ENCODE results near the gene ABHD5.

ABHD5 gene

GRCh38 chr3:43691120-43691995, 620 bp downstream of the ABHD5 start:
- no peak for TF ChIP-seq ZNF274 (IDR thresholded peaks at IDR 0.05; ENCODE audit: low read depth, low read length)
- H3K4me3 ChIP-seq (ENCODE audit: low read length), result peak overlapping the region; percentile 70

- no peak overlapping the region; the same call in 1 of the 2 replicates for H3K4me3 ChIP-seq (ENCODE audit: low read length)
Measured at GRCh38 chr3:43692085-43692855, 1.5 kb downstream of the ABHD5 start.

GRCh38 chr3:43692971-43693370, 2.2 kb downstream of the ABHD5 start:
- no peak for TF ChIP-seq ZNF274 (IDR thresholded peaks at IDR 0.05; ENCODE audit: low read depth, low read length)
- no peak overlapping the region for H3K4me3 ChIP-seq (ENCODE audit: low read length)

More at GRCh38 chr3:43692085-43692855, 1.5 kb downstream of the ABHD5 start:
- TF ChIP-seq ZNF274 (IDR thresholded peaks at IDR 0.05; ENCODE audit: low read depth, low read length), result no peak

GRCh38 chr3:43693594-43693993, 2.9 kb downstream of the ABHD5 start:
- H3K4me3 ChIP-seq (ENCODE audit: low read length), result no peak overlapping the region
- TF ChIP-seq ZNF274 (IDR thresholded peaks at IDR 0.05; ENCODE audit: low read depth, low read length), result no peak

DNA sequence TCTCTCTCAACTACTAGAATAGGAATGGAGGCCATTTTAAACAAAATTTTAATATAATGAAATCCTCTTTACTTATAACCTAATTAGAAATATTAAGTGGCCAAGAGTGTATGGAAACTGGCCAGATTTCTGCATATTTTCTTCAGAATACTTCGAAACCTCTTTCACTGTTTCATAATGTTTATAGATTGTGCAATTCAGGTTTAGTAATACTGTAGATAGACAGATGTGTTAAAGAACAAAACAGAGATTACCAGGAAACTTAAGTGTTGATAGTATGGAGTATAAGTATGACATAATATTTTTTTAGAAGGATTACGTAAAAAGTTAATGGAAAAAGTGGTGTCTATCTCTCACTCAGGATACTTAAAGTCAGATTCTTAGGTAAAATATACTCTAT, 4.7 kb downstream of the ABHD5 start:
- no peak for TF ChIP-seq ZNF274 (IDR thresholded peaks at IDR 0.05; ENCODE audit: low read depth, low read length)
- H3K4me3 ChIP-seq (ENCODE audit: low read length), result no peak overlapping the region

DNA sequence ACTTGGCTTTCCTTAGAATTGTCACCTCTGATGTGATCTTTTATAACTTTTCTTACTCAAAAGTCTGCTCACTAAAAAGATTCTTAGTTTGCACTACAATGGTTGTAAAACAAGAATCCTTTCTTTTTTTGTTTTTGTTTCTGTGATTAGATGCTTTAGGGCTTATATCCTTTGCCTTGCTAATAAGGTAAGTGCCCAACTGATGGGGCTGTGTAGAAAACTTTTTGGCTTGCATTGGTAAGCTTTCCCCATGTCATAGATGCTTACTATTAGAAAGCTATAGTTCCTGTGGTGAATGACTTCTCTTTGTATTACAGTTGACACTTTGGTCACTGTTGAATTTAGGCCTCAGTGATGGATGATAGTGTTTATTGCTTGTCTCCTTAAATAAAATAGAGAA, 5.1 kb downstream of the ABHD5 start:
- H3K4me3 ChIP-seq (ENCODE audit: low read length), result no peak overlapping the region
- no peak for TF ChIP-seq ZNF274 (IDR thresholded peaks at IDR 0.05; ENCODE audit: low read depth, low read length)

DNA sequence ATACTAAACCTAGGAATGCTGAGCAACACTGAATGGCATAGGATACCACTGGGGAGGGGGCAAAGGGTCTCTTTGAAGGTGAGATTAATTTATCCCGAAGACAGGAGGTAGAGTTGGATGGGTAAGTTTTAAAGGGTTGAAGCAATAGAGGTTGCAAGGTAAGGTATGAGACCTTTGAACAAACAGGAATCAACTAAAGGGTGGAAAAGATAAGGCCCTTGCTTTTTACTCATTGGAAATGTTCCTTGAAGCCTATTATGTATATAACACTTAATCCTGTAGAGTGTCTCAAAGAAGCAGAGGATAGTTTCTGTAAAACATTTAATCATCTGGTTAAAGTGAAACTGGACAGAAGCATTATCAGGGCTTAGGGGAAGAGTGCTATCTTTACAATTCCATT, 5.7 kb downstream of the ABHD5 start:
- H3K4me3 ChIP-seq (ENCODE audit: low read length), result no peak overlapping the region
- TF ChIP-seq ZNF274 (IDR thresholded peaks at IDR 0.05; ENCODE audit: low read depth, low read length), result no peak

DNA sequence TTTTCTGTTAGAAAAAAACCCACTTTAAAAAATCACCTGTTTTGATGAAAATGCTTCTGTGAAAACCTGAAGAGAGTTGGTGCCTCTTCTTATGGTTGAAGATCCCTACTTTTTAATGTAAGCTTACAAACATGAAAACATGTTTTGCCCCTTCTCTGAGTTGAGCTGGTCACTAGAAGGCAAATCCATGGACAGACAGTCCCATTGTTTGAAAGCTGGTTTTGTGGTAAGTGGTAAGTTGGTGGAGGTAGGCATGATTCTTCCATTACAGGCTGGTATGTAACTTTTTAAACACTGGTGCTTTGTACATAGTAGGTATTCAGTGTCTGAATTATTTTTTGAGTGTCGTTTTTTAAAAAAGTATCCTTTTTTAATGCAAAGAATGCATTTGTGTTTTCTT, 6.1 kb downstream of the ABHD5 start:
- no peak overlapping the region for H3K4me3 ChIP-seq (ENCODE audit: low read length)
- no peak for TF ChIP-seq ZNF274 (IDR thresholded peaks at IDR 0.05; ENCODE audit: low read depth, low read length)

DNA sequence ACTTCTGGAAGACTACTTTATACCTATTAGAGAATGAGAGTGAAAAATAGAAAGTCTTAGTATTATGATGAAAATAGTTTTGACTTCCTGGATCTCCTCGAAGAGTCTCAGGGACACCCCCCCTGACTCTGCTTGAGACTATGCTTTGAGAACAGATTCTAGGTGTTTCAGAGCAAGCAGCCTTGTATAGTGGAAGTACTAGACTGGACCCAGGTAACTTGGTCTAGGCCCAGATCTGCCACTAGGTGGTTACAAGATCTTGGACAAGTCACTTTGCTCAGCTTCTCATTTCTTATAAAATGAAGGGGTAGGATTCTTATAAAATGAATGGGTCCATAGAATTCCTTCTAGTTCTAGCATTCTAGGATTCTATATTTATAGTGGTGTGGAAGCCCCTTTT, 9.1 kb downstream of the ABHD5 start:
- H3K4me3 ChIP-seq (ENCODE audit: low read length), result no peak overlapping the region
- TF ChIP-seq ZNF274 (IDR thresholded peaks at IDR 0.05; ENCODE audit: low read depth, low read length), result no peak

DNA sequence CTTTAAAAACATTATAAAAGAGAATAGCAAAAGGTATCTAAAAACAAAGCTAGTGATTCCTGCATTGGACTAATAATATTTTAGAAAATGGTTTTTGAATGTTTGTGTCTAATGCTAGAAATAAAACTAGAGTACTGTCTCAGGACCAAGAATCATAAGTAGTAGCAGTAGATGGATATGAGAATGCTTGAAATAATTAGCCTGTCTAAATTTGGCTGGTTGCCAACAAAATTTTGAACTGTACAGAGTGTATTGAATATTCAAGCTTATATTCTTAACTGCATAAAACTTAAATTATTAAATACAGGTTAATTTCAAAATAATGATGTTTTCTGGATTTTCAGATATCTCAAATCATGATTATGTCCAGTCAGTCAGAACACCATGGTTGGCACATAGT, 14.0 kb downstream of the ABHD5 start:
- H3K4me3 ChIP-seq (ENCODE audit: low read length), result no peak overlapping the region
- no peak for TF ChIP-seq ZNF274 (IDR thresholded peaks at IDR 0.05; ENCODE audit: low read depth, low read length)

- H3K4me3 ChIP-seq (ENCODE audit: low read length), result no peak overlapping the region
- no peak for TF ChIP-seq ZNF274 (IDR thresholded peaks at IDR 0.05; ENCODE audit: low read depth, low read length)
Measured at GRCh38 chr3:43706342-43706741, 15.6 kb downstream of the ABHD5 start.

- no peak for TF ChIP-seq ZNF274 (IDR thresholded peaks at IDR 0.05; ENCODE audit: low read depth, low read length)
- no peak overlapping the region for H3K4me3 ChIP-seq (ENCODE audit: low read length)
Measured at GRCh38 chr3:43707266-43707665, 16.5 kb downstream of the ABHD5 start.

GRCh38 chr3:43707998-43708397, 17.3 kb downstream of the ABHD5 start:
- H3K4me3 ChIP-seq (ENCODE audit: low read length), result no peak overlapping the region
- TF ChIP-seq ZNF274 (IDR thresholded peaks at IDR 0.05; ENCODE audit: low read depth, low read length), result no peak

- TF ChIP-seq ZNF274 (IDR thresholded peaks at IDR 0.05; ENCODE audit: low read depth, low read length), result no peak
- H3K4me3 ChIP-seq (ENCODE audit: low read length), result no peak overlapping the region
Measured at GRCh38 chr3:43709022-43709421, 18.3 kb downstream of the ABHD5 start.

DNA sequence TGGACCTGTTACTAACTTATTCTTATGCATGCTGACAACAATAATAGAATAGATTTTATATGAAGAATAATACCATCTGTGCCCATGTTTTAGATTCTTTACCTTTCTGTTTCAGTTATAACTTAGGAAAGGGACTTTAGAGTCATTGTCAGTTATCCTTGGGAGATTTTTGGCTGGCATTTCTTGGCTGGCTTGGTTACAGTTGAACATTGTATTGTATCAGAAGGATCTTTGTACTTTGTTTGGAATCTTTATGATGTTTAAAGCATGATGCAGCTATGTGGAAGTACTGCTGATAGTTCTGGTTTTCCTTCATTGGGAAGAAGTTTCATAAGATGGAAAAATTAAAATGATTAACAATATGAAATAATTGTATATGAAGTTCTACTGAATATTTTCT, 19.9 kb downstream of the ABHD5 start:
- TF ChIP-seq ZNF274 (IDR thresholded peaks at IDR 0.05; ENCODE audit: low read depth, low read length), result no peak

More for the DNA sequence above, 19.9 kb downstream of the ABHD5 start:
- H3K4me3 ChIP-seq (ENCODE audit: low read length), result no peak overlapping the region

Data from GM08714 (cell line).